ENCODE results near the gene PHACTR4. TPM values are rescaled to one million over a fixed set of nuclear protein-coding genes. Genes with fewer than 3 reads are reported as not detected.
A peak's percentile ranks its signal among the peaks of the same experiment; 100 is the strongest.
"Not testable (repeated sequence)": the region's sequence is repeated elsewhere in the genome, so short reads cannot be mapped to it uniquely, and the experiment has no call there.

The PHACTR4 gene
- total RNA-seq, 6 donors from 2014 or later, result 28.8 to 38.7 (median 33.9) TPM

DNA sequence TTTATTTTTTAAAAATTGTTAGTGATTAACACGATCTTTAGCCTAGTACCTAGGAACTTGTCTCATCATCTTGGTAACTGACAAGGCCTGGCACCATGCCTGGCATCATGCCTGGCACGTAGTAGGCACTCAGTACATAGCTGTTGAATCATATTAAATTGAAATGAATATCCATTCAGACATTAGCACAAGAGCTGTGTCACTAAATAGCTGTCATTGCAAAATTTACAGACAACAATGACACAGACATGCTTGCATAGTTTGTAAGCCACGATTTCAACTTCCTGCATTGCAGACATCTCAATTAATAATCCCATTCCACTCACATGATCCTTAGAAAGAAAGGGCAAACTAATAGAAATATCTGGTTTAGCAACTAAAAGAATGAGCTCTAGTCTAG, 15.4 kb upstream of the PHACTR4 start:
- no peak overlapping the region for H3K4me3 ChIP-seq
- no peaks in the 10 kb centered on the region for H3K9me3 ChIP-seq
- TF ChIP-seq EP300 (IDR thresholded peaks at IDR 0.05) (no peak), POLR2AphosphoS5 (IDR thresholded peaks at IDR 0.05) (no peak), POLR2A (IDR thresholded peaks at IDR 0.05) (no peak)
- TF ChIP-seq, protein P1, sequence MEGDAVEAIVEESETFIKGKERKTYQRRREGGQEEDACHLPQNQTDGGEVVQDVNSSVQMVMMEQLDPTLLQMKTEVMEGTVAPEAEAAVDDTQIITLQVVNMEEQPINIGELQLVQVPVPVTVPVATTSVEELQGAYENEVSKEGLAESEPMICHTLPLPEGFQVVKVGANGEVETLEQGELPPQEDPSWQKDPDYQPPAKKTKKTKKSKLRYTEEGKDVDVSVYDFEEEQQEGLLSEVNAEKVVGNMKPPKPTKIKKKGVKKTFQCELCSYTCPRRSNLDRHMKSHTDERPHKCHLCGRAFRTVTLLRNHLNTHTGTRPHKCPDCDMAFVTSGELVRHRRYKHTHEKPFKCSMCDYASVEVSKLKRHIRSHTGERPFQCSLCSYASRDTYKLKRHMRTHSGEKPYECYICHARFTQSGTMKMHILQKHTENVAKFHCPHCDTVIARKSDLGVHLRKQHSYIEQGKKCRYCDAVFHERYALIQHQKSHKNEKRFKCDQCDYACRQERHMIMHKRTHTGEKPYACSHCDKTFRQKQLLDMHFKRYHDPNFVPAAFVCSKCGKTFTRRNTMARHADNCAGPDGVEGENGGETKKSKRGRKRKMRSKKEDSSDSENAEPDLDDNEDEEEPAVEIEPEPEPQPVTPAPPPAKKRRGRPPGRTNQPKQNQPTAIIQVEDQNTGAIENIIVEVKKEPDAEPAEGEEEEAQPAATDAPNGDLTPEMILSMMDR (IDR thresholded peaks at IDR 0.05), result no peak
- ATAC-seq (ENCODE audit: low FRiP score in 2 of 2), result no peak
- no peaks in the 10 kb centered on the region for H3K27me3 ChIP-seq
- 31 to 41% methylated on average over 3 of the region's 3 CpGs for WGBS, 2 donors
- no peak for DNase-seq
- no peak overlapping the region for H3K27ac ChIP-seq
- H3K36me3 ChIP-seq, result no peaks in the 10 kb centered on the region
- peaks cover 0 to 3% (median 1%) of the 10 kb centered on the region in 4 donors for H3K4me1 ChIP-seq

DNA sequence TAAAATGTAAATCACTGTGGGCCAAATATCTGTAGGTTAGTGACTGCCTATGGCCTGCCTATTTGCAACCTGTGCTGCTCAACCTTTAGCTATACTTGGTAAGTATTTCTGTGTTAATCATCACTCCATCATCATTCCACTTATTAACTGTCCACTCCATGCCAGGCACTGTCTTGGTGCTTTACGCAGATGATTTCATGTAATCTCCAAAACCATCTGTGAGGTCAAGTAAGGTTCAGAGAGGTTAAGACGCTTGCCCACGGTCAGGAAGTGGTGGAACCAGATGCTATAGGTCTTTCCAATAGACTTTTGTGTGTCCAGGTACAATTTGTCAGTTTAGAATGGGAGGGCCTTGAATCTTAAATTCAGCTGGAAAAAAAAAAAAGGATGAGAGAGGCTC, 10.8 kb upstream of the PHACTR4 start:
- Histone ChIP-seq H3K27ac (no peak overlapping the region), H3K27me3 (no peaks in the 10 kb centered on the region), H3K4me1 (peaks cover 0 to 3% (median under 1%) of the 10 kb centered on the region in 4 donors), H3K9me3 (no peaks in the 10 kb centered on the region), H3K4me3 (no peak overlapping the region), H3K36me3 (no peaks in the 10 kb centered on the region)
- 59 to 73% methylated on average over 3 of the region's 3 CpGs for WGBS, 2 donors
- TF ChIP-seq EP300 (IDR thresholded peaks at IDR 0.05), result no peak
- no peak for TF ChIP-seq POLR2A (IDR thresholded peaks at IDR 0.05)
- no peak for TF ChIP-seq POLR2AphosphoS5 (IDR thresholded peaks at IDR 0.05)
- TF ChIP-seq, protein P1 (IDR thresholded peaks at IDR 0.05), result no peak
- DNase-seq (no peak), ATAC-seq (ENCODE audit: low FRiP score in 2 of 2) (no peak)

DNA sequence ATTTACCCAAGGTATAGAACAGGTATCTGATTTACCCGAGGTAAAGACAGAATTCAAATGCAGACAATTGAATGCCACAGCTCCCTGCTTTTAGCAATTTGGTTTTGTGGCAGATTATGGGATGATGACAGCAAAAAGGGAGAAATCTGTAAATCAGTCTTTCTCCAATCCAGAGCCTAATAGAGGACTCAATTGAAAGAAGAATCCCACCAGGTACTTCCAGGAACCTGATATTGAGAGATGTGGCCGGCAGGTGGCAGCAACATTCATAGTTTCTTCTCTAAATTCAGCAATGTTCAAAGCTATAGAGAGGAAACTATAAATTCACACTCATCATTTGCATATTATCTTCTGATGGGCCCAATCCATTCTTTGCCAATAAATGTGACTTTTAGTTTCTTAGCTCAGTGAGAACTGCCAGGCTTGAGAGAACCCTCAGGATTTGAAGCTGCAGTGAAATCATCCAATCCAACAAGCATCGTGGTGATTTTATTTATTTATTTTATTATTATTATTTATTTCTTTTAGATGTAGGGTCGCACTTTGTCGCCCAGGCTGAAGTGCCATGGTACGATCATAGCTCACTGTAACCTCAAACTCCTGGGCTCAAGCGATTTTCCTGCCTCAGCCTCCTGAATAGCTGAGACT, 9.8 kb upstream of the PHACTR4 start:
- peak in 1 of 2 donors; percentile 76 for DNase-seq
- Histone ChIP-seq H3K4me1 (no peaks in the 10 kb centered on the region), H3K9me3 (no peaks in the 10 kb centered on the region), H3K27me3 (no peaks in the 10 kb centered on the region), H3K4me3 (no peak overlapping the region), H3K27ac (no peak overlapping the region), H3K36me3 (no peaks in the 10 kb centered on the region)
- peak in 1 of 2 donors; percentile 65 for ATAC-seq (ENCODE audit: low FRiP score in 2 of 2)
- 43 to 50% methylated on average over 7 of the region's 7 CpGs for WGBS, 2 donors
- no peak for TF ChIP-seq POLR2AphosphoS5 (IDR thresholded peaks at IDR 0.05)
- TF ChIP-seq, protein P1 (IDR thresholded peaks at IDR 0.05), result peak; percentile 40 to 69 (median 56)

DNA sequence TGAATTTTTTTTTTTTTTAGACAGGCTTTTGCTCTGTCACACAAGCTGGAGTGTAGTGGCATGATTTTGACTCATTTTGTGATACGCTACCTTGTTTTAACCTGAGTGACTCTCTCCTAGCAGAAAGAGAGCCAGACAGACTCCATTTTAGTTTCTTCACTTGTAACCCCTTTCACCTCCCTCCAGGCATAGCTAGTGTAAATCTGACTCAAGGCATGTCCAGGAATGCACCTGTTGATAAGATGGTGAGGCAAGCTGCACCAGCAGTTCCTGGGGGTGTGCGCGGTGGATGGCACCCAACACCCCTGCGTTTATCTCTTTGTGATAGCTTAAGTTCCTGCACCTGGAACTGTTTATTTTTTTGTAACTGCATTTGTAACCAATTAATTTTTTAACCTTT, 4.7 kb upstream of the PHACTR4 start:
- ATAC-seq (ENCODE audit: low FRiP score in 2 of 2) (no peak), DNase-seq (no peak)
- no peak overlapping the region for H3K4me3 ChIP-seq
- peaks cover 0 to 4% (median 2%) of the 10 kb centered on the region in 4 donors for H3K4me1 ChIP-seq
- no peaks in the 10 kb centered on the region for H3K27me3 ChIP-seq
- H3K36me3 ChIP-seq, result no peaks in the 10 kb centered on the region
- H3K27ac ChIP-seq, result no peak overlapping the region
- TF ChIP-seq, protein P1 (IDR thresholded peaks at IDR 0.05), result no peak
- TF ChIP-seq POLR2AphosphoS5 (IDR thresholded peaks at IDR 0.05), result no peak
- no peak for TF ChIP-seq EP300 (IDR thresholded peaks at IDR 0.05)
- no peak for TF ChIP-seq POLR2A (IDR thresholded peaks at IDR 0.05)
- no peaks in the 10 kb centered on the region for H3K9me3 ChIP-seq
- 65 to 77% methylated on average over 4 of the region's 4 CpGs for WGBS, 2 donors

DNA sequence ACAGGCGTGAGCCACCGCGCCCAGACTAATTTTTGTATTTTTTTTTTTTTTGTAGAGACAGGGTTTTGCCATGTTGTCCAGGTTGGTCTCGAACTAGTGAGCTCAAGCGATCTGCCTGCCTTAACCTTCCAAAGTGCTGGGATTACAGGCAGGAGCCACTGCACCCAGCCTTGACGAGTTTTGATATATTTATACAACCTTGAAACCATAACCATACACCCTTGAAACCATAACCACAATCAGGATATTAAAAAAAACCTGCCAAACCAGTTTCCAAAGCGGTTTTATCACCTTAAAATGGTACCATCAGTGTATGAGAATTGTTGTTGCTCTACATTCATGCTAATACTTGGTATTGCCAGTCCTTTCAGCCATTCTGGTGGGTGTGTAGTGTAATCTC, 3.7 kb upstream of the PHACTR4 start:
- no peak overlapping the region for H3K27ac ChIP-seq
- TF ChIP-seq EP300 (IDR thresholded peaks at IDR 0.05) (no peak), POLR2A (IDR thresholded peaks at IDR 0.05) (no peak), POLR2AphosphoS5 (IDR thresholded peaks at IDR 0.05) (no peak)
- TF ChIP-seq, protein P1 (IDR thresholded peaks at IDR 0.05), result no peak
- H3K9me3 ChIP-seq, result no peaks in the 10 kb centered on the region
- no peaks in the 10 kb centered on the region for H3K27me3 ChIP-seq
- no peaks in the 10 kb centered on the region for H3K36me3 ChIP-seq
- DNase-seq, result no peak
- peaks cover 4 to 9% (median 8%) of the 10 kb centered on the region in 4 donors for H3K4me1 ChIP-seq
- no peak for ATAC-seq (ENCODE audit: low FRiP score in 2 of 2)
- 79 to 85% methylated on average over 7 of the region's 7 CpGs for WGBS, 2 donors
- H3K4me3 ChIP-seq, result no peak overlapping the region

DNA sequence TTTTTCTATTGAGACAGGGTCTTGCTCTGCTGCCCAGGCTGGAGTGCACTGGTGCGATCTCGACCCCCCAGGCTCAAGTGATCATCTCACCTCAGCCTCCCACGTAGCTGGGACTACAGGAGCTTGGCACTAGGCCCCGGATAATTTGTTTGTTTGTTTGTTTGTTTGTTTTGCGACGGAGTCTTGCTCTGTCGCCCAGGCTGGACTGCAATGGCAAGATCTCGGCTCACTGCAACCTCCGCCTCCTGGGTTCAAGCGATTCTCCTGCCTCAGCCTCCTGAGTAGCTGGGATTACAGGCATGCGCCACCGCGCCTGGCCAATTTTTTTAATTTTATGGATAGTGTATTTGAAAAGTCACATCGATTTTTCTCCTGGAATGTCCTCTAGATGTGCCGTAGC, 932 bp upstream of the PHACTR4 start:
- not testable (repeated sequence) for H3K27me3 ChIP-seq; H3K9me3 ChIP-seq; H3K4me3 ChIP-seq; H3K27ac ChIP-seq; H3K36me3 ChIP-seq; ATAC-seq (ENCODE audit: low FRiP score in 2 of 2); DNase-seq
- H3K4me1 ChIP-seq, result peaks cover 11 to 26% (median 14%) of the 10 kb centered on the region in 4 donors
- WGBS, 2 donors, result 95 to 99% methylated on average over 15 of the region's 15 CpGs
